Stimulated activated naive B cell treated with anti-CD40 and anti-IgM and Interleukin-4, amounts not matched to agents 10 μg/mL and 1 μg/mL and 100 μg/mL, for 72 hours (primary cell): ENCODE data around the gene STAG1.
A peak's percentile ranks its signal among the peaks of the same experiment; 100 is the strongest.

Source experiments
- ATAC-seq, 2 donors: fragments of 150-1000 bp; cut with Tn5 transposase; replicated peaks; 2 replicates each; pipeline ENCODE4 v1.10.0; 2021; ENCODE audit warnings: moderate library complexity in 1 of 2
- DNase-seq: peaks from one replicate; pipeline ENCODE4 v3.0.0; 2021
- H3K27ac Mint-ChIP-seq: one replicate; pipeline ENCODE4 v1.8.0; 2022; ENCODE audit warnings: mild to moderate bottlenecking, mixed read lengths
- H3K27me3 Mint-ChIP-seq, 2 donors: one replicate each; pipeline ENCODE4 v1.8.0; 2022; ENCODE audit warnings: mixed read lengths in 2 of 2
- H3K36me3 Mint-ChIP-seq, 2 donors: one replicate each; pipeline ENCODE4 v1.8.0; 2022; ENCODE audit warnings: mixed read lengths in 2 of 2, mild to moderate bottlenecking in 1 of 2
- H3K4me1 Mint-ChIP-seq, 2 donors: one replicate each; pipeline ENCODE4 v1.8.0; 2022; ENCODE audit warnings: mixed read lengths in 2 of 2, mild to moderate bottlenecking in 1 of 2
- H3K4me3 Mint-ChIP-seq, 2 donors: one replicate each; pipeline ENCODE4 v1.8.0; 2022; ENCODE audit warnings: mild to moderate bottlenecking in 2 of 2, mixed read lengths in 2 of 2, moderate library complexity in 1 of 2
- H3K9me3 Mint-ChIP-seq, 2 donors: one replicate each; pipeline ENCODE4 v1.8.0; 2022; ENCODE audit warnings: mixed read lengths in 2 of 2, mild to moderate bottlenecking in 1 of 2

The STAG1 gene

DNA sequence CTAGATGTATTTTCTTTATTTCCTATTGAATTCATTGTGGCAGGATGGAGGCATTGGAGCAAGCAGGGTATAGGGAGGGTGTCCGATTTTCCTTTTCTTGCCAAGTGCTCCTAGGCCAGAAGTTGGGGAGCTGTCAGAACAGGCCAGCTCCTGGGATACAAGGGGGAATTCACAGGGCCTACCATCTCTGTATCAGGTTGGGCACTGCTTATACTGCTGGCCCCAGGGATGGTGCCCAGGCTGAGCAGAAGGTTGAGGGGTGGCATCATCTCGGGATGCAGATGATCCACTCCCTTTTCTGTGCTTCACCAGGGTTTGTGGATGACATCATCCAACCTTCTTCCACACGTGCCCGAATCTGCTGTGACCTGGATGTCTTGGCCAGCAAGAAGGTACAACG, 422.6 kb downstream of the STAG1 start:
- ATAC-seq (no peak), DNase-seq (no peak)
- Mint-ChIP-seq H3K9me3 (peaks cover under 1% of the 10 kb centered on the region in 2 donors), H3K4me1 (peaks cover 0 to 2% of the 10 kb centered on the region in 2 donors), H3K36me3 (peaks cover 48 to 77% of the 10 kb centered on the region in 2 donors), H3K4me3 (no peak overlapping the region), H3K27ac (no peak overlapping the region), H3K27me3 (no peaks in the 10 kb centered on the region)

DNA sequence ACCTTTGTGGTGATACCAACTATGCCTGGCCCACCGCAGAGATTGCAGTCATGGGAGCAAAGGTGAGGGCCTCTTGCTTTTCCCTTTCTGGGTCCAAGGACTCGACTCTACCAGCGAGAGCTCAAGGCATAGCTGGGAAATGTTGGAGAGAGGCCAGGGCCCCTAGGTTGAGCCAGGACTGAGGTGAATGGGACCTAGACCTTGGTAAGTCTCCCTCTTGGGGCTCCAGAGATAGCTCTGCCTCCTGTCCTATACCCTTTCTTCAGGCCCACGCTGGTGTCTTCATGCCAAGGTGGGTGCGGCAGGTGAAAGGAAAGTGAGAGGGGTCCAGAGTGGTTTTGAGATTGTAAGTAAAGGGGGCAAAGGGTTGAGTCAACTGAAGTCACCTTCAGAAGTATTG, 424.5 kb downstream of the STAG1 start:
- no peak overlapping the region for H3K27ac Mint-ChIP-seq
- peaks cover 49 to 77% of the 10 kb centered on the region in 2 donors for H3K36me3 Mint-ChIP-seq
- H3K4me3 Mint-ChIP-seq = no peak overlapping the region

DNA sequence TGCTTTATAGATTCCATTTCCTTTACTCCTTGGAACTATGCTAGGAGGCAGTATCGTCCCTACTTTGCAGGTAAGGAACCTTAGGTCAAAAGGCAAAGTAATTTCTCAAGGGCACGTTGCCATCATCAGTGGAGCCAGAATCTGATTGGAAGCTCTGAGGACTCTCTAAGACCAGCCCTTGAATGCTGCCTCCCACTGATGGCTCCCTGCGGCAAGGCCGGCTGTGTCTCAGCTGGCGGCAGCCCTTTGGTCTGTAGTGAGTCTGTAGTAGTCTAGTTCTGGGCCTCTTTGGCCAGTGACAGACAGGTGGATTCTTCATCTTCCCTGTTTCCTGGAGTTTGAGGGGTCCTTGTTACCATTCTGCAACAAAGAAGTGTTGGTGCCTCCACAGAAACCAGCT, 425.9 kb downstream of the STAG1 start:
- Mint-ChIP-seq H3K36me3 (peaks cover 58 to 82% of the 10 kb centered on the region in 2 donors), H3K9me3 (peaks cover 20 to 29% of the 10 kb centered on the region in 2 donors), H3K27me3 (no peaks in the 10 kb centered on the region), H3K4me1 (peaks cover 0 to 2% of the 10 kb centered on the region in 2 donors), H3K4me3 (no peak overlapping the region), H3K27ac (no peak overlapping the region)
- ATAC-seq (no peak), DNase-seq (no peak)

More for the DNA sequence above, 424.5 kb downstream of the STAG1 start:
- peaks cover 0 to 2% of the 10 kb centered on the region in 2 donors for H3K4me1 Mint-ChIP-seq
- H3K9me3 Mint-ChIP-seq = peaks cover 13 to 15% of the 10 kb centered on the region in 2 donors
- ATAC-seq = no peak
- no peaks in the 10 kb centered on the region for H3K27me3 Mint-ChIP-seq
- no peak for DNase-seq

DNA sequence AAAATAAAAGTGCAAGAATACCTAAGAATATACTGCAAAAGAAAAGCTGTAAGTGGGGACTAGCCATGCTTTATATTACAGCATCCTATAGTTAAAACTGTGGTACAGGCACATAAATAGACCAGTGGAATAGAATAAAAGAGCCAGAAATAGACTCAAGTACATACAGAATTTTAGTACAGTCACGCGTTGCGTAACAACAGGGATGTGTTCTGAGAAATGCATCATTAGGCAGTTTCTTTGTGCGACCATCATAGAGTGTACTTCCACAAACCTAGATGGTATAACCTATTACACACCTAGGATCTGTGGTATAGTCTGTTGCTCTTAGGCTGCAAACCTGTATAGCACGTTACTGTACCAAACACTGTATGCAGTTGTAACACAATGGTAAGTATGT, 440.2 kb downstream of the STAG1 start:
- Mint-ChIP-seq H3K27ac (no peak overlapping the region), H3K27me3 (no peaks in the 10 kb centered on the region), H3K36me3 (peaks cover 24 to 36% of the 10 kb centered on the region in 2 donors), H3K4me3 (no peak overlapping the region), H3K4me1 (no peaks in the 10 kb centered on the region), H3K9me3 (peaks cover 0 to 2% of the 10 kb centered on the region in 2 donors)
- DNase-seq = no peak
- no peak for ATAC-seq

DNA sequence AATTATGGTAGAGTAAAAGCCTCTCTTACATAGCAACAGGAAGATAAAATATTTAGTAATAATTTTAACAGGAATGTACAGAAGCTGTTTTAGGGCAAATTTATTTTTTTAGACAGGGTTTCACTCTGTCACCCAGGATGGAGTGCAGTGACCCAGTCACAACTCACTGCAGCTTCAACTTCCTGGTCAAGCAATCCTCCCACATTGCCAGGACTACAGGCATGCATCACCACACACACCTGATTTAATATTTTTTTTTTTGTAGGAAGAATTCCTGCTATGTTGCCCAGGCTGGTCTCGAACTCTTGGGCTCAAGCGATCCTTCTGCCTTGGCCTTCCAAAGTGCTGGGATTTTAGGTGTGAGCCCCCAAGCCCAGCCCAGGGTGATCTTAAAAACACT, 440.9 kb downstream of the STAG1 start:
- DNase-seq = no peak
- Mint-ChIP-seq H3K9me3 (peaks cover under 1 to 2% of the 10 kb centered on the region in 2 donors), H3K4me3 (no peak overlapping the region), H3K27me3 (no peaks in the 10 kb centered on the region), H3K4me1 (no peaks in the 10 kb centered on the region), H3K27ac (no peak overlapping the region), H3K36me3 (peaks cover 21 to 37% of the 10 kb centered on the region in 2 donors)
- ATAC-seq = no peak

DNA sequence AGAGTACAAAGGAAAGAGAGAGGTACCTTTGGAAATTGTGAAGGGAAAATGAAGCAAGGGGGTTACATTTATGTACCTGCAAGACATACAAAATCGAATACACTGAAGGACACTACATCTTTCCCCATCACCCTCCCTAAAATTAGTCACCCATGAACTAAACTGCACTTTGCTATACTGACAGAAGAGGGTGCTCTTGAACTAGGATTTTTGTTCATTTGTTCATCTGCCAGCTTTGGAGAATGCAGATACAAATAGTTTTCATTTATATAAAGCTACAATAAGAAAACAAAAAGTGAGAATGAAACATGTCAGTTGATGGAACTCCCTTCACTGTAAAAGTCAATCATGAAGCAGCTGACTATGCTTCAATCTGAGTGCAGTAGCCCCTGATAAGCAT, 446.3 kb downstream of the STAG1 start:
- no peak for ATAC-seq
- H3K4me3 Mint-ChIP-seq = no peak overlapping the region

DNA sequence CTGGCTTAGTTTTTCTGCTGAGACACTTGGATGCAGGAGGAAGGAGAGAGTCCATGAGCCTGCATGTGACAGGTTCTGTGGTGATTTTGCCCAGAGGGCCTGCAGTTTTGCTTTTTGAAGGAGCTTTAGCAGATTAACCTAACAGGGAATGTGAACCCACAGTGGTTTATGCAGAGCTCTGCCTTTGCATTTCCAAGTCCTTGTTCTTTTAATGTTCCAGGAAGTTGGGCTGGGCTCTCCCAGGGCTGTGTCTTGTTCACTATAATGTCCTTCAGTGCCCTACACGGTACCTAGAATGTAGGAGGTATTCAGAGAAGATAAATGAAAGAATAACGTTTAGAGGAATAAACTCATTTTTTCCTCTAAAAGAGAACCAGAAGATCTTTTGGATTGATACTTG, 451.7 kb downstream of the STAG1 start:
- Mint-ChIP-seq H3K27ac (no peak overlapping the region), H3K4me1 (peaks cover 0 to 1% of the 10 kb centered on the region in 2 donors), H3K36me3 (peaks cover 22 to 67% of the 10 kb centered on the region in 2 donors), H3K9me3 (no peaks in the 10 kb centered on the region), H3K27me3 (no peaks in the 10 kb centered on the region), H3K4me3 (no peak overlapping the region)
- DNase-seq (no peak), ATAC-seq (no peak)

More for the DNA sequence above, 446.3 kb downstream of the STAG1 start:
- no peak for DNase-seq
- peaks cover 0 to 4% of the 10 kb centered on the region in 2 donors for H3K9me3 Mint-ChIP-seq
- no peak overlapping the region for H3K27ac Mint-ChIP-seq
- H3K36me3 Mint-ChIP-seq = peaks cover 19 to 61% of the 10 kb centered on the region in 2 donors
- peaks cover 0 to under 1% of the 10 kb centered on the region in 2 donors for H3K4me1 Mint-ChIP-seq
- H3K27me3 Mint-ChIP-seq = no peaks in the 10 kb centered on the region

DNA sequence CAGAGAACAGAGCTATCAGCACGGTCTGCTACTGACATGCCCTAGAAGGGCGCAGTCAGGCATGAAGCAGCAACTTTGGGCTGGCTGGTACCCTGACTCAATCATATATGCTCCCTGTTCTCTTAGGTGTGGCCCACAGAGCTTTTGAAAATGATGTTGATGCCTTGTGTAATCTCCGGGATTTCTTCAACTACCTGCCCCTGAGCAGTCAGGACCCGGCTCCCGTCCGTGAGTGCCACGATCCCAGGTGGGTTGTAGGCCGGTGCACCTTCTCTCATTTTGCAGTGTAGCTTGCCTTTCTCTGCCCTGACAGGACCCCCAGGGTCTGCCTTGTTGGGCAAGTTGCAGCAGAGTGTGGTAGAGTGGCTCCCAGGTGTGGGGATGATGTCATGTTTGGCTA, 454.4 kb downstream of the STAG1 start:
- no peak for ATAC-seq
- Mint-ChIP-seq H3K36me3 (peaks cover 31 to 63% of the 10 kb centered on the region in 2 donors), H3K9me3 (no peaks in the 10 kb centered on the region), H3K27ac (no peak overlapping the region), H3K27me3 (no peaks in the 10 kb centered on the region), H3K4me1 (peaks cover 0 to 1% of the 10 kb centered on the region in 2 donors), H3K4me3 (no peak overlapping the region)
- no peak for DNase-seq

DNA sequence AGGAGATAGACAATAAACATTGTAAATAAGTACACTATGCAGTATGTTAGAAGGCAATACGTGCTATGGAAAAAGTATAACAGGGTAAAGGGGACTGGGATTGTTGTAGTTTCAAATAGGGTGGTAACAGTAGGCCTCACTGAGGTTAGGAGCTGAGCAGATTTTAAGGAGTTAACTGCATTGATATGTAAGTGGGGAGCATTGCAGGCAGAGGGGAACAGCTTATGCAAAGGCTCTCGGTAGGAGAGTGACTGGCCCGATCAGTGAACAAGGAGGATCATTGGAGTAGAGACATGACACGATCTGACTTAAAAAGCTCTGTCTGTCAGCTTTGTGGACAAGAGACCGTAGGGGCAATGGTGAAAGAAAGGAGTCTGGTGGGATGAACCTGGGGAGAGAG, 455.2 kb downstream of the STAG1 start:
- peaks cover 0 to 1% of the 10 kb centered on the region in 2 donors for H3K4me1 Mint-ChIP-seq
- no peak overlapping the region for H3K4me3 Mint-ChIP-seq
- no peak for DNase-seq
- no peak for ATAC-seq
- peaks cover 31 to 67% of the 10 kb centered on the region in 2 donors for H3K36me3 Mint-ChIP-seq
- H3K9me3 Mint-ChIP-seq = no peaks in the 10 kb centered on the region
- H3K27ac Mint-ChIP-seq = no peak overlapping the region
- no peaks in the 10 kb centered on the region for H3K27me3 Mint-ChIP-seq

DNA sequence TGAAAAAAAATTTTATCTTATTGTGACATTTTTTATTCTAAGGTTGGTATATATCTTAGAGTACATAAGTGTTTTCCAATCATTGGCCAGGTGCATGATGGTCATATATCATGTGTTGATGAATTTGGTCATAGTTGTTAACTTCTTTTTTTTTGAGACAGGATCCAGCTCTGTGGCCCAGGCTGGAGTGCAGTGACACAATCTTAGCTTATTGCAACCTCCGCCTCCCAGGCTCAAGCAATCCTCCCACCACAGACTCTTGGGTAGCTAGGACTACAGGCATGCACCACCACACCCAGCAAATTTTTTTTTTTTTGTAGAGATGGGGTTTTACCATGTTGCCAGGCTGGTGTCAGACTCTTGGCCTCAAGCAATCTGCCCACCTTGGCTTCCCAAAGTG, 458.0 kb downstream of the STAG1 start:
- DNase-seq (no peak), ATAC-seq (no peak)
- H3K27ac Mint-ChIP-seq = no peak overlapping the region
- peaks cover 28 to 69% of the 10 kb centered on the region in 2 donors for H3K36me3 Mint-ChIP-seq
- no peaks in the 10 kb centered on the region for H3K9me3 Mint-ChIP-seq
- peaks cover 4 to 11% of the 10 kb centered on the region in 2 donors for H3K4me1 Mint-ChIP-seq
- no peak overlapping the region for H3K4me3 Mint-ChIP-seq
- H3K27me3 Mint-ChIP-seq = no peaks in the 10 kb centered on the region

DNA sequence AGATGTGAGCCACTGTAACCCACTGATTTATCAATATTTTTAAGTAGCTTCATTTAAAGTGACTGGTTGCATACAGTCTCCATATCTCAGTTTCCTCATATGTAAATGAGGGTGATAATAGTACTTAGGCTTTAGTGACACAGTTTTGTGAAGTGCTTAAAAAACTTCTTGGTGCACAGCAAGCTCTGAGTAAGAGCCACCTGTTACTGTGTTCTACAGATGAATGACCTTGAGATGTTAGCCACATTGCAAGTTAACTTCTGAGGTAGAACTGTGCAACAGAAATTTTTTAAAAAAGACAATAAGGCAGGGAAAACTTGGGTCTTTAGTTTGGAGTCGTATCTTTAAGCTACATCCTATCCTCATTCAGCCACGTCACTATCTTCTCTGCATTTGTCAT, 458.9 kb downstream of the STAG1 start:
- Mint-ChIP-seq H3K4me3 (no peak overlapping the region), H3K27me3 (no peaks in the 10 kb centered on the region), H3K36me3 (peaks cover 24 to 65% of the 10 kb centered on the region in 2 donors), H3K27ac (no peak overlapping the region), H3K9me3 (no peaks in the 10 kb centered on the region), H3K4me1 (peaks cover 4 to 11% of the 10 kb centered on the region in 2 donors)
- ATAC-seq (no peak), DNase-seq (no peak)

DNA sequence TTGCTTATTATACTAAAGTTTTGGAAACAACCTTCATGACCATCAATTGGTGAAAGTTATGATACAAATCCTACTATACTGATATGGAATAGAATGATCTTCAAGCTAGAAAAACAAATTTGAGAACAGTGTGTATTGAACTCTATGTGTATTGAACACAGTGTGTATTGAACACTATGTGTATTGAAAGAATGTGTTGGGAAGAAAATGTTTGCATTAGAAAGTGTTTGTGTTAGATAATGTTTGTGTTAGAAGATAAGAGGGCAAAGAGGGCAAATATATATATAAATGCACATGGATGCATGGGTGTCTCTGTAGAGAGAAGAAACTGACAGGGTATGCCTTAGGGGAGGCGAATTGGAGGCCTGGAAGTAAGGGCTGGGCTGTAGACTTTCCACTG, 459.7 kb downstream of the STAG1 start:
- Mint-ChIP-seq H3K4me3 (no peak overlapping the region), H3K36me3 (peaks cover 24 to 61% of the 10 kb centered on the region in 2 donors), H3K4me1 (peaks cover 4 to 11% of the 10 kb centered on the region in 2 donors), H3K27me3 (no peaks in the 10 kb centered on the region), H3K27ac (no peak overlapping the region), H3K9me3 (no peaks in the 10 kb centered on the region)
- DNase-seq (no peak), ATAC-seq (no peak)

DNA sequence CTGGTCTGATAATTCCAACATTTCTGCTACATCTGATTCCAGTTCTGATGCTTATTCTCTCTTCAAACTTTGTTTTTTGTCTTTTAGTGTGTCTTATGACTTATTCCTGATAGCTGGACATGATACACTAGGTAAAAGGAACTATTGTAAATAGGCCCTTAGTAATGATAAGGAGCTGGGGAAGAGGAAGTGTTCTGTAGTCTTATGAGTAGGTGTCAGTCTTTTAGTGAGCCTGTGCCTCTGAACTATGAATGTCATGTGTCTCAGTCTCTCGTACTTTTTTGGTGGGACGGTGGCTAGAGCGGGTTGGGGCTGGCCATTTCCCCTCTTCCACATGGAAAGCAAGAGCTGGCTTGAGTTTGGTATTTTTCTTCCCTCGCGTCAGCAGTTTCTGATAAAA, 460.9 kb downstream of the STAG1 start:
- Mint-ChIP-seq H3K4me3 (no peak overlapping the region), H3K27me3 (no peaks in the 10 kb centered on the region), H3K36me3 (peaks cover 30 to 63% of the 10 kb centered on the region in 2 donors), H3K9me3 (no peaks in the 10 kb centered on the region), H3K27ac (no peak overlapping the region), H3K4me1 (peaks cover 4 to 11% of the 10 kb centered on the region in 2 donors)
- ATAC-seq = peak; percentile 52 to 64
- DNase-seq = no peak
